GM10248 (cell line): Measurements from ENCODE around the gene KAT6B.
"Not testable (repeated sequence)": the region's sequence is repeated elsewhere in the genome, so short reads cannot be mapped to it uniquely, and the experiment has no call there.

Source experiments
- CTCF ChIA-PET: fragments of 300-600 bp; sonication (Branson Sonifier 250); formaldehyde crosslinking; extraction: SDS; loops from one replicate; lab custom pipeline; 2021; ENCODE audit warnings: antibody characterized with exemption; lab: Yijun Ruan, JAX
- POLR2A ChIA-PET: fragments of 350-650 bp; sonication (Branson Sonifier 250); formaldehyde crosslinking; extraction: SDS; loops from one replicate; lab custom pipeline; 2020; ENCODE audit warnings: antibody characterized with exemption; lab: Yijun Ruan, JAX
- DNase-seq: peaks from one replicate; pipeline ENCODE4 v3.0.0; 2012; ENCODE audit errors: extremely low spot score
- CTCF ChIP-seq: IDR thresholded peaks from 2 replicates; pipeline ENCODE4 v1.5.1; 2012; ENCODE audit warnings: mild to moderate bottlenecking, low read depth; ENCODE audit errors: extremely low read depth, missing control alignments, control extremely low read depth

The KAT6B gene

GRCh38 chr10:75048669-75049098, 222.3 kb downstream of the KAT6B start:
- no peak for TF ChIP-seq CTCF
- no peak for DNase-seq
- ChIA-PET POLR2A (no interaction called here), CTCF (no interaction called here)

GRCh38 chr10:75049316-75050148, 223.1 kb downstream of the KAT6B start:
- CTCF ChIA-PET: no interaction called here
- no peak for DNase-seq
- POLR2A ChIA-PET: no interaction called here
- TF ChIP-seq CTCF: no peak

- ChIA-PET CTCF (interaction anchor here (1.0 to 1.6 kb wide), 2 partner anchors 20 to 48 kb away, joined by 3 to 4 read pairs; no protein-coding TSS in a partner anchor), POLR2A (no interaction called here)
- no peak for TF ChIP-seq CTCF
- DNase-seq: no peak
Measured at GRCh38 chr10:75050149-75050919, 223.9 kb downstream of the KAT6B start.

GRCh38 chr10:75051308-75051707, 224.9 kb downstream of the KAT6B start:
- ChIA-PET POLR2A (no interaction called here), CTCF (interaction anchor here (1.0 to 1.6 kb wide), 2 partner anchors 19 to 47 kb away, joined by 3 to 4 read pairs; no protein-coding TSS in a partner anchor)
- TF ChIP-seq CTCF: no peak
- DNase-seq: no peak

GRCh38 chr10:75055896-75056406, 229.6 kb downstream of the KAT6B start:
- CTCF ChIA-PET, POLR2A ChIA-PET, DNase-seq: not testable (repeated sequence)

- ChIA-PET CTCF (interaction anchor here (1.0 to 1.8 kb wide), 3 partner anchors 13 to 178 kb away, joined by 3 to 5 read pairs (median 3); partner anchors contain the start of gene COMTD1), POLR2A (no interaction called here)
Measured at GRCh38 chr10:75057680-75058079, 231.3 kb downstream of the KAT6B start.

More at GRCh38 chr10:75057680-75058079, 231.3 kb downstream of the KAT6B start:
- DNase-seq: no peak
- TF ChIP-seq CTCF: no peak
